C1 segment of cervical spinal cord (tissue), 14 donors: ENCODE measurements around the gene PRRG3.
"Not testable (repeated sequence)": the region's sequence is repeated elsewhere in the genome, so short reads cannot be mapped to it uniquely, and the experiment has no call there.

Experiments
- DNase-seq, 14 donors: peaks; one replicate each; lab custom pipeline; 2025; lab: John Stamatoyannopoulos, UW

The PRRG3 gene

GRCh38 chrX:151694661-151695582 lies at the start of gene PRRG3:
TSS of gene PRRG3 (plus strand) at chrX:151695458. CDS start at chrX:151698815, 3,357 bp downstream.
- no peak for DNase-seq

DNA sequence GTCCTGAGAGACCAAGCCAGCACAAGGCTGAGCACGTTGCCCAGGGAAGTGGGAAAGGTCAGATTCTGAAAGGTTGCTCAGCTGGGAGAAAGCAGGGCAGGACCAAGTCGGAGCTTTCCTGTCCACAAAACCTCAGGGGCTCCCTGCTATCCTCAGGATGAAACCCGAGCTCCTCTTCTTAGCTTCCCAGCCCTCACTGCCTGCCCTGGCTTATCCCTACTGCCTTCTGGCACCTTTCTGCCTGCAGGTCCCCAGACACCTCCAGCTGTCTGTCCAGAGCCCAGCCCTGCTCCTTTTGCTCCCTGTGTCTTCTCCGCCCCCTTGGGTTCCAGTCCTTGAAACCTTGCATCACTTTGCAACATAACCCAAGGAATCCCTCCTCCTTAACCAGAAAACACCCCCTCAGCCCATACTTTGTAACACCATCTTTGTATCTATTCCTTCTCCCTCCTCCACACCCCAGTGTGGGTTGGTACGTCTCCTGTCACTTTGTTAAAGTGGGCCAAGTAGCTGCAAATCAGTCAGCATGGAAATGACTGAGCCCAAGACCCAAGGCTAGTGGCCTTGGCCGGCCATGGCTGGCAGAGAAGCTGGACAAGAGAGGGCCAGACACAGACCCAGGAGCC lies 20.0 kb upstream of the PRRG3 start:
- DNase-seq = no peak

GRCh38 chrX:151676196-151676595 lies 19.1 kb upstream of the PRRG3 start:
- DNase-seq = no peak

DNA sequence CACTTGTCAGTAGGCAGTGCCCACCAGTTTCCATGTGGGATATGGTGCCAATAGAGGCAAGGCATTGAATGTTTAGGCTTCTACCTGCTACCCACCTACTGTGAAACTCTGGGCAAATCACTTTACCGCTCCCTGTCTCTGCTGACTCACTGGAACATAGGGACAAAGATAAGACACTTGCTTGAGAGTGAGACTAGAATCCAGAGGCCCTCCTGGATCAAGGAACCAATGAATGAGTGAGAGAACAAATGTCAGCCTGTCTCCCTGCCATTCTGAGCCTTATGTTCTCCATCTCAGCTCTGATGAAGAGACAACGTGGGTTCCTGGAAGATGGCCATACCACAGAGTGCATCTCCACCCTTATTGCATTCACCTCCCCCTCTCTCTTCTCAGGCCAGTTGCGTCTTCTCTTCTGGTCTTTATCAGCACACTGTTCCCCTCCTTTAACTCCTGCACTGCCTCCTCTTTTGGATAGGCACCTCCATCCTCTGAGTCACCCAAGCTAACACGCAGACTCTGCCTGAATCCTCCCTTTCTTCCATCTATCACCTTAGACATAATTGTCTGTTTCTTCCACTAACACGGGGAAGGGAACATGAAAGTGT lies 15.4 kb upstream of the PRRG3 start:
- no peak for DNase-seq

GRCh38 chrX:151680805-151681204 lies 14.5 kb upstream of the PRRG3 start:
- peak in 3 of 14 donors; percentile 1 to 36 (median 8) for DNase-seq

DNA sequence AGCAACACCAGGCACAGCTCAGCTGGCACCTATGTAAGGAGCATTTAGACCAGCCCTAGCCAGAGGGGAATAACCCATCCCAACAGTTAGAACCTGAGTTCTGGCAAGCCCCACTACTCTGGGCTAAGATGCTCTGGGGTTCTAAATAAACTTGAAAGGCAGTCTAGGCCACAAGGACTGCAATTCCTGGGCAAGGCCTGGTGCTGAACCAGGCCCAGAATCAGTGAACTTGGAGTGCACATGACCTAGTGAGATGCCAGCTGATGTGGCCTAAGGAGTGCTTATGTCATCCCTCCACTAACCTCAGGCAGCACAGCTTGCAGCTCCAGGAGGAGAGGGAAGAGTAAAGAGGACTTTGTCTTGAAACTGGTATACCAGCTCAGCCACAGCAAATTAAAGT lies 7.6 kb upstream of the PRRG3 start:
- DNase-seq = no peak

- no peak for DNase-seq
These were observed 6.6 kb upstream of the PRRG3 start for GRCh38 chrX:151688695-151689094.

GRCh38 chrX:151692825-151693224 lies 2.4 kb upstream of the PRRG3 start:
- DNase-seq = no peak

DNA sequence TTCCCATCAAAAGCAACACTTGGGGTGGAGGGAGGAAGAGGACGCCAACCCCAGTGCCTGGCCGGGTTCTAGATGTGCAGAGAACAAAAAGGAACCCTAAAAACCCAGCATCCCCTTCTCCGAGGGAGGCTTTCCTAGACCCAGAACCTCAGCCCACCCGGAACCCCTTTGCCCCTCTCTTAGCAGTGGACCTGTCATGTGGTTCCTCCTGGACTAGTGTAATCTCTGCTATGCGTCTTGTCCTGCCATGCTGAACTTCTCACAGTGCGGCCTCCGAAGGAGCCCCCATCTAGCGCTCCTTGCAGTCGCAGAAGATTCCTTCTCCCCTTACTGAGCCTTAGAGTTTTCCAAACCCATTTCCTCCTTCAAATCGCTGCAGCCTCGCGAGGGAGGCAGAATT lies 1.1 kb upstream of the PRRG3 start:
- no peak for DNase-seq

GRCh38 chrX:151695583-151696340 lies 504 bp downstream of the PRRG3 start:
- DNase-seq = no peak

- not testable (repeated sequence) for DNase-seq
These were observed 1.8 kb downstream of the PRRG3 start for GRCh38 chrX:151697082-151697481.

DNA sequence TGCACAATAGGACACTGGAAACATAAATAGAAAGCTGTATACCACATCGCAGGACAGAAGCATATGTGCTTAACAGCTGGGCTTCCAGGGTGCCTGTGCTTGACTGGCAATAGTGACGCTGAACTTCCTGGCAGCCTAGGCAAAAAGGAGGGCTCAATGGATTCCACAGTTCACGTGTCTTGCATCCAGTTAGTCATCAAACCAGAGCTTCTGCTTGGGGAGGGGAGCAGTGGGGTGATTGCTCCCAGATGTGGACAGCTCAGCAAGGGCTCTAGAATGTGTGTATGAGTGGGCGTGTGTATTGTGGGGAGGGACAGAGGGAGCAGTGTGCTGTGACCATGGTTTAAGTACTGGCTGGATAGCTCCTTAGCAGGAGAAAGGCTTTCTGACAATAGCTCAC lies 2.3 kb downstream of the PRRG3 start:
- no peak for DNase-seq

DNA sequence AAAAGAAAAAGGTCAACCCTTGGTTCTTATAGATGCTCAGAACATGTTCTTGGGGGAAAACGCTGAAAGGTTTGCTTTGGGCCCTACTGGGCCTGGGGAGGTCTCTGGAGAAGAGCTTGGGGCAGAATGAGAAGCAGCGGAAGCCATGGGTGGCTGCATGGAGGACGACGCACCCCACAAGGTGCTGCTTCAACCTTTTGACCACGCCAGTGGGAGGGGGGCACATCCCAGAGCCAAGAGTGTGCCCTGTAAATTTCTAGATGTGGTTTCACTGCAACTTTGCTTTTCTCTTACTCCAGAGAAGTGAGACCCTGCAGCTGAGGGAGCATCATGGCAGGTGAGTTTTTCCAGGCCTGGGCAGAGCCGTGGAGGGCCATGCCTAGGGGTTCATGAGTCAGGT lies 3.2 kb downstream of the PRRG3 start:
- no peak for DNase-seq

DNA sequence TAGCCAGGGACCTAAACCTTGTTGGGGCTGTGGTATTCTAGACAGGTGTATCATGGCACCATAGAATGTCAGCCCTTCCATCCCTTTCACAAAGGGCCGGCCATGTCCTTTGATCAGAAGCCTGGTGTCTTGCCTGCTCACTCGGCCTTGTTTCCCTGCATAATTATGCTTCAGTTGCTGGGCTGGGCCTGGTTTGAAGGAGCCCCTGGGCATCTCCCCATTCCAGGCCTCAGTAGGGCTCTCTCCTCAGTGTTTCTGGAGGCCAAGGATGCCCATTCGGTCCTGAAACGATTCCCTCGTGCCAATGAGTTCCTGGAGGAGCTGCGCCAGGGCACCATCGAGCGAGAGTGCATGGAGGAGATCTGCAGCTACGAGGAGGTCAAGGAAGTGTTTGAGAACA lies 4.5 kb downstream of the PRRG3 start:
- DNase-seq = no peak

GRCh38 chrX:151700581-151700980 lies 5.3 kb downstream of the PRRG3 start:
- no peak for DNase-seq

DNA sequence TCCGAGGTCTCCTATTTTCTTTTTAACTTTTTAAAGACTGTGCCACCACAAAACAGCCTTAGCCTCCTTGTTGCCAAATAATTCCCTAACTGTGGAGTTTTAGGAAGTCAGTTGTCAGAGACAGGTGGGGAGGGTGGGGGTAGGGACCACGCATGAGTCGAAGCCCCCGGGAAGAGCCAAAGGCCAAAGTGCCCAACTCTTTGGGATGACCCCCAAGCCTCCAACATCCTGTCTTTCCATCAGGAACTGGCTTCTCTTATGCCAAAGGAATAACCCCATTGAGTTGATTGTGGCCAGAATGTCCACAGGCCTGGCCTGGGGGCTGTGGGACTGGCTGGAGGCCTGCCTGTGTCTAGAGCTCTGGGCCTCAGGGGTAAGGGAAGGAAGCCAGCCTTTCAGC lies 5.8 kb downstream of the PRRG3 start:
- DNase-seq = no peak

DNA sequence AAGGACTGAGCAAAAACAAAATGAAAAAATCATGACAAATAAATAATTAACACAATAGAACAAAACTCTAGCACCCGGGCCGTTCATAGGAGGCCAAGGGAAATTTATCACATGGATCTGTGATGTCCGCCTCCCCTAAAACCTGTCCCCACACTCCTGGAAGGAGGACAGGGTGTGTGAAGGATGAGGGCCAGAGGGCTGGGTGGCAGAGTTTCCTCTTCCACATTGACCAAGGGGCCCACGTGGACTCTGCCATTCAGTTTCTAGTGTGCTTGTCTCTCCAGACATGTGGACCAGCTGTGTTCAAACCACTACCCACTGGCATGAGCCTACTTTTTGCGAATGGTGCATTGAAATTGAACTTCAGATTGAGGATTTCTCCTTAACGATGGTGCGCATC lies 6.3 kb downstream of the PRRG3 start:
- no peak for DNase-seq

- DNase-seq = no peak
These were observed 6.9 kb downstream of the PRRG3 start for GRCh38 chrX:151702026-151702714.

GRCh38 chrX:151702741-151703340 lies 7.6 kb downstream of the PRRG3 start:
- DNase-seq = no peak

- no peak for DNase-seq
These were observed 8.2 kb downstream of the PRRG3 start for GRCh38 chrX:151703487-151703886.
